GM12873 (cell line): Measurements from ENCODE around the gene LY6G6F.

Experiments
- CTCF ChIP-seq: IDR thresholded peaks from 2 replicates; pipeline ENCODE4 v1.5.1; 2012; ENCODE audit warnings: low read depth, mild to moderate bottlenecking, moderate library complexity, low read length, control low read depth; ENCODE audit not compliant: insufficient read depth; ENCODE audit errors: missing control alignments

LY6G6F gene

GRCh38 chr6:31661262-31662123 is 45.2 kb upstream of the LY6G6F start:
- no peak for TF ChIP-seq CTCF

- TF ChIP-seq CTCF = no peak
Measured at GRCh38 chr6:31662124-31662723, 44.4 kb upstream of the LY6G6F start.

- TF ChIP-seq CTCF = no peak
Measured at GRCh38 chr6:31663126-31663960, 43.3 kb upstream of the LY6G6F start.

GRCh38 chr6:31663961-31664789 is 42.5 kb upstream of the LY6G6F start:
- no peak for TF ChIP-seq CTCF

DNA sequence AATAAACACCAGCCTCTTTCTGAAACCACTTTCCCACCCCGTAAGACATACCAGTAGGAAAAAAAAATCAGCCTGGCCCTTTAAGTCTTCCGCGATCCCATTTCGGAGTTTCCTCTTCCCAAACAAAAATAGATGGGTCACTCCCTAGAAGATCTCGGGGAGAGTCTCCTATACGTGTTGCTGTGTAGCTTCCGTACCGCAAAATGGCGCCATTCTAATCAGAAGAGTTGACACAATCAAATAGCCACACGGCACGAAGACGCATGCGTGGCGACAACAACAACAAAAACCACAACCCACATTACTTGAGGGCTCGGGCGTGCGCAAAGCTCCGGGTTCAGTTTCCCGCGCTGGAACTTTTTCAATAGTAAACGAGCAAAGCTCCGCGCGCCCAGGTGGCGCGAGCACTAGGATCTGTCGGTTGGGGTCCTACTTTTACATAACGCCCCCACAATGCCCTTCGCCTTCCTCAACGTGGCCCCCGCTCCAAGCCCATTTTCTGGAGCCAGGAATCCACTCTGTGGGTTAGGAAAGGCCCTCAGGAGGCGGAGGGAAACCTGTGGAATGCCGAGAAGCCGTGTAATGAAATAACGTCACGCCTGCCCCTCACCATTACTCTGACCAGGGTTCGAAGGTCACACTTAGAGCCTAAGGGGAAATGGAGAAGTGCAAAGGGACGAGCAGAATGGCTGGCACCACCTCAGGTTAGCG is 41.7 kb upstream of the LY6G6F start, which contains the start of gene GPANK1:
Gene GPANK1 (minus strand): TSS at position 208 of the 711 bp plus-strand sequence. CDS start 519 bp downstream, outside the sequence.
- TF ChIP-seq CTCF = no peak

DNA sequence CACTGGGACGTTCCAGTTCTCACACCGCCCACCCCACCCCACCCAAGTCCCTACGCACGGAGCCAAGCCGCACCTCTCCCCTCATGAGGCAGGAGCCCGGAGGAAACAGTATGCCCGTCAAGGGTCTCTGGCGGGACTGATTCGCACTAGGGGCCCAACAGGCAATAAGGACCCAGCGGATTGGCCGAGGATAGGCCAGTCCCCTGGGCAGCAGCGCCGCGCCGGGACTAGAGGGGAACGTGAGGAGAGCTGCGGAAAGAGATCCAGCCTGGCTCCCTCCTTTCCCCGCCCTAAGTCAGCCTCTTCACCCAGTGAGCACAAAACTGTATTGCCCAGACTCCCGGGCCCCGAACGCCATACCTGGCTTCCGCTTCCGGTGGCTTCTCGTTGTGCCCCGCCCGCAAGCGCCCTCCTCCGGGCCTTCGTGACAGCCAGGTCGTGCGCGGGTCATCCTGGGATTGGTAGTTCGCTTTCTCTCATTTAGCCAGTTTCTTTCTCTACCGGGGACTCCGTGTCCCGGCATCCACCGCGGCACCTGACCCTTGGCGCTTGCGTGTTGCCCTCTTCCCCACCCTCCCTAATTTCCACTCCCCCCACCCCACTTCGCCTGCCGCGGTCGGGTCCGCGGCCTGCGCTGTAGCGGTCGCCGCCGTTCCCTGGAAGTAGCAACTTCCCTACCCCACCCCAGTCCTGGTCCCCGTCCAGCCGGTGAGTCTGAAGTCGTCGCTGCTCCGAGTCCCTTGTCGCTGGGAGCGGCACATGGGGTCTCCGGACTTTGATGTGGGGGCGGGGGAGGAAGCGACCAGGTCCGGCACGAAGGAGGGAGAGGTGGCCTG is 40.9 kb upstream of the LY6G6F start, which contains the start of gene CSNK2B:
Gene CSNK2B (plus strand): TSS at position 580 of the 836 bp plus-strand sequence. CDS start 752 bp downstream, outside the sequence.
- peak; percentile 19 for TF ChIP-seq CTCF
